Ovary (tissue), 9 donors: ENCODE measurements around the gene CASKIN2. TPM values are rescaled to one million over a fixed set of nuclear protein-coding genes. Genes with fewer than 3 reads are reported as not detected.
A peak's percentile ranks its signal among the peaks of the same experiment; 100 is the strongest.

ENCODE experiments used
- DNase-seq, 5 donors: peaks; one replicate each; pipeline ENCODE4 v3.0.0-alpha.2; 2019 to 2020
- H3K27ac ChIP-seq, 2 donors: fragments of 200-600 bp; one replicate each; pipeline versions ENCODE4 v1.5.1 to v1.8.0; 2019 to 2022
- H3K27me3 ChIP-seq: fragments of 200-600 bp; one replicate; pipeline ENCODE4 v1.8.0; 2022
- H3K36me3 ChIP-seq: fragments of 200-600 bp; sonication (generic); one replicate; pipeline ENCODE4 v1.5.1; 2019
- H3K4me1 ChIP-seq: one replicate; pipeline ENCODE4 v1.8.1; 2013; ENCODE audit warnings: mild to moderate bottlenecking, moderate library complexity; ENCODE audit not compliant: insufficient read depth
- H3K4me3 ChIP-seq: fragments of 200-600 bp; sonication (generic); one replicate; pipeline ENCODE4 v1.5.1; 2017
- H3K9me3 ChIP-seq, 2 donors: fragments of 200-600 bp in 1 of 2; sonication (generic) in 1 of 2; one replicate each; pipeline versions ENCODE4 v1.5.1 to v1.8.1; 2013 to 2019; ENCODE audit warnings: mild to moderate bottlenecking in 1 of 2, moderate library complexity in 1 of 2
- CTCF ChIP-seq, 3 donors: fragments of 450-650 bp in 2 of 3; fragments of 200-600 bp in 1 of 3; IDR thresholded peaks; one replicate each; pipeline versions ENCODE4 v1.5.1 to v1.8.0; 2016 to 2022; ENCODE audit warnings: antibody characterized with exemption in 3 of 3, mild to moderate bottlenecking in 1 of 3
- EP300 ChIP-seq: sonication (generic); formaldehyde crosslinking; IDR thresholded peaks from one replicate; pipeline ENCODE4 v1.6.1; 2017; ENCODE audit warnings: antibody characterized with exemption
- POLR2A ChIP-seq: fragments of 450-650 bp; IDR thresholded peaks from one replicate; pipeline ENCODE4 v1.6.1; 2017; ENCODE audit warnings: antibody characterized with exemption, mild to moderate bottlenecking, moderate library complexity
- WGBS, 3 donors: extraction: QIAGEN DNeasy Blood & Tissue Kit in 1 of 3; methylation state at CpG; one replicate each; pipeline versions ENCODE4 v1.1.5 to v1.1.7; 2013 to 2017; 5-methylcytosine and 5-hydroxymethylcytosine counted together
- intact Hi-C, 4 donors: fragments of 100-400 bp; cut with DNase I; formaldehyde crosslinking; loops; one replicate each; pipeline versions ENCODE4 v1.11.0 to v1.15.1; 2022 to 2023
- polyA plus RNA-seq, 2 donors: library from polyadenylated mRNA; stranded (reverse); fragments of 200-250 nt in 1 of 2; fragments of 350-450 nt in 1 of 2; fragmentation: Illumina TruSeq in 1 of 2; extraction: RNeasy Lipid Tissue Mini Kit (QIAGEN cat#74804) in 1 of 2; gene quantifications; one replicate each; pipeline ENCODE4 v1.2.3, GENCODE V29; 2013 to 2014
- total RNA-seq, 7 donors: library from RNA; depleted of rRNA in 2 of 7; stranded (reverse); fragments of >200 nt in 2 of 7; fragmentation: NEBNext Ultra II Directional in 3 of 7; extraction: Animal tissue kit (Norgen Biotek cat#: 25700) in 3 of 7; gene quantifications; one replicate each; pipeline versions ENCODE4 v1.1.0 to v1.2.4, GENCODE V29; 2016 to 2023
- donor health status: DM: no; HTN: no; CAD: no; lungs with moderate emphysema.
- donor health status: DM: no; HTN: no; CAD: no.
- donor health status: Bipolar disorder and iron deficiency.
- donor health status: DM: yes; HTN: yes; CAD: no.
- donor health status: DM: no; HTN: no; CAD: no.
- donor health status: DM: yes; HTN: yes; CAD: no.

CASKIN2 gene
- total and polyA plus RNA-seq, 9 donors = 9.1 to 58.7 (median 36.8) TPM

GRCh38 chr17:75561927-75562603 is 46.7 kb upstream of the CASKIN2 start:
- intact Hi-C loops = no loop called here
- no peak overlapping the region for H3K27ac ChIP-seq
- H3K4me1 ChIP-seq = peaks cover 10% of the 10 kb centered on the region
- H3K36me3 ChIP-seq = no peaks in the 10 kb centered on the region
- 25 to 45% (median 35%) methylated on average over 5 of the region's 5 CpGs for WGBS, 3 donors
- H3K9me3 ChIP-seq = no peaks in the 10 kb centered on the region
- no peaks in the 10 kb centered on the region for H3K27me3 ChIP-seq
- no peak overlapping the region for H3K4me3 ChIP-seq
- TF ChIP-seq EP300 = no peak
- no peak for TF ChIP-seq CTCF (IDR thresholded peaks at IDR 0.05)
- TF ChIP-seq POLR2A = no peak
- peak in 1 of 5 donors; percentile 61 for DNase-seq

- intact Hi-C loops = no loop called here
- no peaks in the 10 kb centered on the region for H3K9me3 ChIP-seq
Observed at GRCh38 chr17:75559958-75560533, 44.7 kb upstream of the CASKIN2 start.

GRCh38 chr17:75558666-75559530 is 43.6 kb upstream of the CASKIN2 start:
- no peak for DNase-seq
- H3K27ac ChIP-seq = no peak overlapping the region

More at GRCh38 chr17:75559958-75560533, 44.7 kb upstream of the CASKIN2 start:
- Histone ChIP-seq H3K4me1 (peaks cover 14% of the 10 kb centered on the region), H3K27ac (no peak overlapping the region), H3K4me3 (no peak overlapping the region), H3K36me3 (no peaks in the 10 kb centered on the region), H3K27me3 (no peaks in the 10 kb centered on the region)
- TF ChIP-seq EP300 (no peak), CTCF (IDR thresholded peaks at IDR 0.05) (no peak), POLR2A (no peak)
- 77 to 85% (median 80%) methylated on average over 9 of the region's 9 CpGs for WGBS, 3 donors
- no peak for DNase-seq

More at GRCh38 chr17:75558666-75559530, 43.6 kb upstream of the CASKIN2 start:
- Histone ChIP-seq H3K27me3 (no peaks in the 10 kb centered on the region), H3K4me1 (peaks cover 14% of the 10 kb centered on the region), H3K36me3 (no peaks in the 10 kb centered on the region), H3K4me3 (no peak overlapping the region), H3K9me3 (no peaks in the 10 kb centered on the region)
- intact Hi-C loops = no loop called here
- TF ChIP-seq POLR2A = no peak
- TF ChIP-seq CTCF (IDR thresholded peaks at IDR 0.05) = no peak
- no peak for TF ChIP-seq EP300
- WGBS, 3 donors = 71 to 89% (median 84%) methylated on average over 33 to 37 of the region's 38 CpGs
